ENCODE measurements around the gene SERPINH1. TPM values are rescaled to one million over a fixed set of nuclear protein-coding genes. Genes with fewer than 3 reads are reported as not detected.

Gene SERPINH1
- total RNA-seq, 1 donor from 2014 or later, result 234 TPM

GRCh38 chr11:75591966-75592365 is 29.9 kb downstream of the SERPINH1 start:
- Mint-ChIP-seq H3K36me3 (ENCODE audit: insufficient read depth) (no peaks in the 10 kb centered on the region), H3K27me3 (peaks cover 7% of the 10 kb centered on the region), H3K4me3 (ENCODE audit: low read depth) (no peak overlapping the region), H3K9me3 (ENCODE audit: low read depth) (no peaks in the 10 kb centered on the region), H3K27ac (no peak overlapping the region), H3K4me1 (ENCODE audit: low read depth) (peaks cover 14% of the 10 kb centered on the region)
- no peak for DNase-seq (ENCODE audit: low spot score, unreplicated experiment)
- TF ChIP-seq CTCF (IDR thresholded peaks at IDR 0.05; ENCODE audit: unreplicated experiment), result no peak

GRCh38 chr11:75592715-75593114 is 30.7 kb downstream of the SERPINH1 start:
- H3K9me3 Mint-ChIP-seq (ENCODE audit: low read depth), result no peaks in the 10 kb centered on the region
- peaks cover 7% of the 10 kb centered on the region for H3K27me3 Mint-ChIP-seq
- peak overlapping the region; percentile 51 for H3K27ac Mint-ChIP-seq
- no peak for TF ChIP-seq CTCF (IDR thresholded peaks at IDR 0.05; ENCODE audit: unreplicated experiment)
- H3K4me1 Mint-ChIP-seq (ENCODE audit: low read depth), result peaks cover 14% of the 10 kb centered on the region
- no peak overlapping the region for H3K4me3 Mint-ChIP-seq (ENCODE audit: low read depth)
- no peak for DNase-seq (ENCODE audit: low spot score, unreplicated experiment)
- no peaks in the 10 kb centered on the region for H3K36me3 Mint-ChIP-seq (ENCODE audit: insufficient read depth)

- Mint-ChIP-seq H3K27ac (no peak overlapping the region), H3K9me3 (ENCODE audit: low read depth) (no peaks in the 10 kb centered on the region), H3K27me3 (peaks cover 7% of the 10 kb centered on the region), H3K4me3 (ENCODE audit: low read depth) (no peak overlapping the region), H3K36me3 (ENCODE audit: insufficient read depth) (no peaks in the 10 kb centered on the region), H3K4me1 (ENCODE audit: low read depth) (peaks cover 14% of the 10 kb centered on the region)
- DNase-seq (ENCODE audit: low spot score, unreplicated experiment), result no peak
- TF ChIP-seq CTCF (IDR thresholded peaks at IDR 0.05; ENCODE audit: unreplicated experiment), result no peak
Measured at GRCh38 chr11:75593286-75593915, 31.3 kb downstream of the SERPINH1 start.

DNA sequence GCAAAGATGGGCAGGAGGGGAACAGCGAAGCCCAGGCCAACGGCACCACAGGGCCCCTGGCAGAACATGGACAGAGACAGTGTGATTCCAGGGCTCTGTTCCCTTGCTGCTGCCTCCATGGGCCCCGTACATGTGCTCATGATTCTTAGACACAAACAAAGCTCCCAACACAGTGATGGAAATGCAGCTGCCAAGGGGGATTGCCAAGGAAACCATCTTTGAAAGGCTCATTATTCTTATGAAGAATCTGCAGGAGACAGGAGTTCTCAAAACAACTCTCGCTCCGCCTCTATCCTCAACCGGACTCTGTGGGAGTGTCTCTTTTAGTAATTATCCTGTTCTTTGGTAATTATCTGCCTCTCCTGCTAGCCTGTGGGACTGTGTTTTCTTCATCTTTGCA is 32.2 kb downstream of the SERPINH1 start:
- H3K36me3 Mint-ChIP-seq (ENCODE audit: insufficient read depth), result no peaks in the 10 kb centered on the region
- H3K9me3 Mint-ChIP-seq (ENCODE audit: low read depth), result no peaks in the 10 kb centered on the region
- no peak for TF ChIP-seq CTCF (IDR thresholded peaks at IDR 0.05; ENCODE audit: unreplicated experiment)
- peaks cover 7% of the 10 kb centered on the region for H3K27me3 Mint-ChIP-seq
- peak overlapping the region; percentile 18 for H3K27ac Mint-ChIP-seq
- peaks cover 14% of the 10 kb centered on the region for H3K4me1 Mint-ChIP-seq (ENCODE audit: low read depth)
- no peak overlapping the region for H3K4me3 Mint-ChIP-seq (ENCODE audit: low read depth)
- no peak for DNase-seq (ENCODE audit: low spot score, unreplicated experiment)

DNA sequence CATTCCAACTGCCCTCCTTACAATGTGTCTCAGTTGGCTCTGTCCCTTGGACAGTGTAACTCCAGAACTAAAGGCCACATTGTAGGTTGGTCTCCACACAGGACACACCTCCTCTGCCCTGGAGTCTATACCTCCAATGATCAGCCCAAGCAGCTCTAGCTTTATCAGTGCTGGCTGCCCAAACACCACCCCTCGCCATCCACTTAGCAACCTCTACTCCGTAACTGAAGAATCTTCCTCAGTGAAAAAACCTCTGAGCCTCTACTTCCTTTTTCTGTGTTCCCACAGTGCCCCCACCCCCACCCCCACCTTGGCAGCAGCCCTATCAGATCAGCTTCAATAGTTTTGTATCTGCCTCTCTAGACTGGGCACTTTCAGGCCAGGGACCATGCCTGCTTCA is 33.4 kb downstream of the SERPINH1 start:
- Mint-ChIP-seq H3K4me3 (ENCODE audit: low read depth) (no peak overlapping the region), H3K36me3 (ENCODE audit: insufficient read depth) (no peaks in the 10 kb centered on the region), H3K27ac (no peak overlapping the region), H3K9me3 (ENCODE audit: low read depth) (no peaks in the 10 kb centered on the region), H3K4me1 (ENCODE audit: low read depth) (peaks cover 14% of the 10 kb centered on the region), H3K27me3 (peaks cover 8% of the 10 kb centered on the region)
- TF ChIP-seq CTCF (IDR thresholded peaks at IDR 0.05; ENCODE audit: unreplicated experiment), result no peak
- no peak for DNase-seq (ENCODE audit: low spot score, unreplicated experiment)

Measured in progenitor cell of endocrine pancreas (in vitro differentiated cells).